ENCODE measurements around the gene COL5A1. TPM values are rescaled to one million over a fixed set of nuclear protein-coding genes. Genes with fewer than 3 reads are reported as not detected.

Gene COL5A1
- total and polyA plus RNA-seq, 2 experiments from 2014 or later, result 2.5 to 13.1 TPM

DNA sequence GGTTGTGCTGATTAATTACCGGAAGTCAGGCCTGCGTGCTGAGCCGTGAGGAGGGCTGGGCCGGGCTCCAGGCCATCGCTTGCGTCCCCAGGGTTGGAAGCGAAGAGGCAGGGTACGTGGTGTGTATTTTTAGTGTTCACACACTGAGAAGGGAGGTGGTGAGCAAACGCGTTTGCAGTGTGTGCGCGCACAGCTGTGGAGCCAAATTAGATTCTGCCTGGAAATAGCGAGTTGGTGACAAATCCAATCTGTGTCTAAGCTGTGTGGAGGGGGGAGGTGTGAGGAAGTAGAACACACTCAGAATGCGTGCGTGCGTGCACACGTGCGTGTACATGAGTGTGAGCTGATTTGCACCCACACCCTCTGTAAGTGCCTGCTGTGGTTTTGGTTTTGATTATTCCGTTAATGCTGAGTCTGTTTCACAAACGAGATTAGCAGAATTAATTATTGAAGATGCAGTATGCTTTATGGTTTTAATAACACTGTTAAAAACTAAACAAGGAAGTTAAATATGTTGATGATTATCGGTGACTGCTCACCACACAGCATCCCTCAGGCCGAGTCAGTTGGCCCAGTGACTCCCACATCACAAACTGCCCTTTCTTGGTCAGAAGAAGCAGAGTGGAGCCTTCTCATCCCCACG is 127.2 kb downstream of the COL5A1 start:
- Mint-ChIP-seq H3K9me3 (no peaks in the 10 kb centered on the region), H3K36me3 (ENCODE audit: low read depth) (no peaks in the 10 kb centered on the region), H3K27ac (0 out of 2 replicates have a peak overlapping the region, but pooled peaks have one; percentile 13), H3K4me3 (no peak overlapping the region), H3K27me3 (ENCODE audit: insufficient read depth, low read depth, poor library complexity) (no peaks in the 10 kb centered on the region), H3K4me1 (no peaks in the 10 kb centered on the region; the same call in 2 of the 3 replicates)
- Histone ChIP-seq H4K20me1 (replicated peaks; ENCODE audit: insufficient read depth) (no peaks in the 10 kb centered on the region), H3K27ac (ENCODE audit: low read depth) (no peak overlapping the region), H3K4me1 (ENCODE audit: insufficient read depth) (no peaks in the 10 kb centered on the region), H2AFZ (no peak overlapping the region), H3K9me2 (ENCODE audit: insufficient read depth) (no peaks in the 10 kb centered on the region), H3K79me2 (replicated peaks; ENCODE audit: insufficient read depth) (no peaks in the 10 kb centered on the region), H3F3A (replicated peaks; ENCODE audit: low read depth) (no peaks in the 10 kb centered on the region), H3K27me3 (ENCODE audit: insufficient read depth) (no peaks in the 10 kb centered on the region), H3K36me3 (ENCODE audit: insufficient read depth) (no peaks in the 10 kb centered on the region), H3K4me3 (no peak overlapping the region), H3K4me2 (no peak overlapping the region)
- TF ChIP-seq NANOG (IDR thresholded peaks at IDR 0.05; ENCODE audit: borderline replicate concordance) (no peak), STAT1 (IDR thresholded peaks at IDR 0.05; ENCODE audit: unreplicated experiment) (no peak), EZH2 (IDR thresholded peaks at IDR 0.05; ENCODE audit: low read depth, unreplicated experiment) (no peak), EZH2phosphoT487 (IDR thresholded peaks at IDR 0.05; ENCODE audit: unreplicated experiment) (no peak), CREB1 (CRISPR knock-in tag; IDR thresholded peaks at IDR 0.05; ENCODE audit: low read depth) (no peak)
- TF ChIP-seq, protein P1, sequence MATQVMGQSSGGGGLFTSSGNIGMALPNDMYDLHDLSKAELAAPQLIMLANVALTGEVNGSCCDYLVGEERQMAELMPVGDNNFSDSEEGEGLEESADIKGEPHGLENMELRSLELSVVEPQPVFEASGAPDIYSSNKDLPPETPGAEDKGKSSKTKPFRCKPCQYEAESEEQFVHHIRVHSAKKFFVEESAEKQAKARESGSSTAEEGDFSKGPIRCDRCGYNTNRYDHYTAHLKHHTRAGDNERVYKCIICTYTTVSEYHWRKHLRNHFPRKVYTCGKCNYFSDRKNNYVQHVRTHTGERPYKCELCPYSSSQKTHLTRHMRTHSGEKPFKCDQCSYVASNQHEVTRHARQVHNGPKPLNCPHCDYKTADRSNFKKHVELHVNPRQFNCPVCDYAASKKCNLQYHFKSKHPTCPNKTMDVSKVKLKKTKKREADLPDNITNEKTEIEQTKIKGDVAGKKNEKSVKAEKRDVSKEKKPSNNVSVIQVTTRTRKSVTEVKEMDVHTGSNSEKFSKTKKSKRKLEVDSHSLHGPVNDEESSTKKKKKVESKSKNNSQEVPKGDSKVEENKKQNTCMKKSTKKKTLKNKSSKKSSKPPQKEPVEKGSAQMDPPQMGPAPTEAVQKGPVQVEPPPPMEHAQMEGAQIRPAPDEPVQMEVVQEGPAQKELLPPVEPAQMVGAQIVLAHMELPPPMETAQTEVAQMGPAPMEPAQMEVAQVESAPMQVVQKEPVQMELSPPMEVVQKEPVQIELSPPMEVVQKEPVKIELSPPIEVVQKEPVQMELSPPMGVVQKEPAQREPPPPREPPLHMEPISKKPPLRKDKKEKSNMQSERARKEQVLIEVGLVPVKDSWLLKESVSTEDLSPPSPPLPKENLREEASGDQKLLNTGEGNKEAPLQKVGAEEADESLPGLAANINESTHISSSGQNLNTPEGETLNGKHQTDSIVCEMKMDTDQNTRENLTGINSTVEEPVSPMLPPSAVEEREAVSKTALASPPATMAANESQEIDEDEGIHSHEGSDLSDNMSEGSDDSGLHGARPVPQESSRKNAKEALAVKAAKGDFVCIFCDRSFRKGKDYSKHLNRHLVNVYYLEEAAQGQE (IDR thresholded peaks at IDR 0.05; ENCODE audit: unreplicated experiment), result no peak
- TF ChIP-seq, protein P2, sequence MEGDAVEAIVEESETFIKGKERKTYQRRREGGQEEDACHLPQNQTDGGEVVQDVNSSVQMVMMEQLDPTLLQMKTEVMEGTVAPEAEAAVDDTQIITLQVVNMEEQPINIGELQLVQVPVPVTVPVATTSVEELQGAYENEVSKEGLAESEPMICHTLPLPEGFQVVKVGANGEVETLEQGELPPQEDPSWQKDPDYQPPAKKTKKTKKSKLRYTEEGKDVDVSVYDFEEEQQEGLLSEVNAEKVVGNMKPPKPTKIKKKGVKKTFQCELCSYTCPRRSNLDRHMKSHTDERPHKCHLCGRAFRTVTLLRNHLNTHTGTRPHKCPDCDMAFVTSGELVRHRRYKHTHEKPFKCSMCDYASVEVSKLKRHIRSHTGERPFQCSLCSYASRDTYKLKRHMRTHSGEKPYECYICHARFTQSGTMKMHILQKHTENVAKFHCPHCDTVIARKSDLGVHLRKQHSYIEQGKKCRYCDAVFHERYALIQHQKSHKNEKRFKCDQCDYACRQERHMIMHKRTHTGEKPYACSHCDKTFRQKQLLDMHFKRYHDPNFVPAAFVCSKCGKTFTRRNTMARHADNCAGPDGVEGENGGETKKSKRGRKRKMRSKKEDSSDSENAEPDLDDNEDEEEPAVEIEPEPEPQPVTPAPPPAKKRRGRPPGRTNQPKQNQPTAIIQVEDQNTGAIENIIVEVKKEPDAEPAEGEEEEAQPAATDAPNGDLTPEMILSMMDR (conservative IDR thresholded peaks at IDR 0.05; ENCODE audit: low read depth in 2 of 2), result no peak
- TF ChIP-seq, protein P3, sequence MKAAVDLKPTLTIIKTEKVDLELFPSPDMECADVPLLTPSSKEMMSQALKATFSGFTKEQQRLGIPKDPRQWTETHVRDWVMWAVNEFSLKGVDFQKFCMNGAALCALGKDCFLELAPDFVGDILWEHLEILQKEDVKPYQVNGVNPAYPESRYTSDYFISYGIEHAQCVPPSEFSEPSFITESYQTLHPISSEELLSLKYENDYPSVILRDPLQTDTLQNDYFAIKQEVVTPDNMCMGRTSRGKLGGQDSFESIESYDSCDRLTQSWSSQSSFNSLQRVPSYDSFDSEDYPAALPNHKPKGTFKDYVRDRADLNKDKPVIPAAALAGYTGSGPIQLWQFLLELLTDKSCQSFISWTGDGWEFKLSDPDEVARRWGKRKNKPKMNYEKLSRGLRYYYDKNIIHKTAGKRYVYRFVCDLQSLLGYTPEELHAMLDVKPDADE (IDR thresholded peaks at IDR 0.05), result no peak
- ATAC-seq, result no peak
- DNase-seq (ENCODE audit: low spot score), result no peak

Measured in GM23338 (cell line).